GM21723 (cell line): Measurements from ENCODE around the gene IDI1.
"Not testable (repeated sequence)": the region's sequence is repeated elsewhere in the genome, so short reads cannot be mapped to it uniquely, and the experiment has no call there.

Experiments used
- ATAC-seq: cut with Tn5 transposase; IDR thresholded peaks from one replicate; pipeline ENCODE4 v1.9.1; 2021; ENCODE audit warnings: mild to moderate bottlenecking, moderate library complexity; ENCODE audit not compliant: unreplicated experiment

Gene IDI1

GRCh38 chr10:1048732-1049424 lies at the start of gene IDI1:
Gene IDI1, minus strand, starts transcription at chr10:1049119. Its CDS starts 116 bp downstream, at chr10:1049003.
- ATAC-seq: peak; percentile 82

DNA sequence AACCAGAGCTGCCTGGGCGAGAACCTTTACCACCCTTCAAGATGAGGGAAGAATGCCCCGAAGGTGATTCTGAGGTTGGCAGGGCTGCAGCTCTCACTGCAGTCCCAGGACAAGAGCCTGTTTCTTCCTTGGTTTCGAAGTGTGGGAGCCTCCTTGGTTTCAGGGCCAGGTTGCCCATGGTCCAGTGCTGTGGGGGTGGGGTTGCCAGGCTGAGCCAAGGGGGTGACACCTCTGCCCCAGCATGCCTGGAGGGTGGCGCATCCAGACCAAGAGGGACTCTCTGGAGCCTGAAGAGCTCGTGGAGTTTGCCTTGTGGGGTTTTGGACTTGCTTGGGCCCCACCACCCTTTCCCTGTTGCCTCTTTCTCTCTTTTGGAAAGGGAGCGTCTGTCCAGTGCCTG lies 48.5 kb upstream of the IDI1 start:
- ATAC-seq: no peak

GRCh38 chr10:1096287-1096889 lies 47.5 kb upstream of the IDI1 start:
- no peak for ATAC-seq

DNA sequence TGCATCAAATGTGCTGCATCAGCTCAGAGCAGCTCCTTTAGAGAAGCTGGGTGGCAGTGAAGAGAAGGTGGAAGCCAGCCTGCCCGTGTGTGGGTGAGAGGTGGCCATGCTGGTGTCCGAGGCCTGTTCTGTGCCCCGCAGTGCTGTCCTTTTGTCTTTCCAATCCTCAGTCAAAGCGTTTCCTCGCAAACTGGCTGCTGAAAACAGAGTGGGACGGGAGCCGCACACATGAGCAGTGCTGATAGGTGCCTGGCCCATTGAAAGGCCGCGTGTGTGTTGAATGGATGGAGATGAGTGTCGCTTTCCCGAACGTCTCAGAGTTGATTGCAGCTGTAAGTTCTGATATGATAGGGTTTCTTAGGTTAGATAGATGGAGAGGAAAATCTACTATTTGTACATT lies 46.6 kb upstream of the IDI1 start:
- no peak for ATAC-seq

DNA sequence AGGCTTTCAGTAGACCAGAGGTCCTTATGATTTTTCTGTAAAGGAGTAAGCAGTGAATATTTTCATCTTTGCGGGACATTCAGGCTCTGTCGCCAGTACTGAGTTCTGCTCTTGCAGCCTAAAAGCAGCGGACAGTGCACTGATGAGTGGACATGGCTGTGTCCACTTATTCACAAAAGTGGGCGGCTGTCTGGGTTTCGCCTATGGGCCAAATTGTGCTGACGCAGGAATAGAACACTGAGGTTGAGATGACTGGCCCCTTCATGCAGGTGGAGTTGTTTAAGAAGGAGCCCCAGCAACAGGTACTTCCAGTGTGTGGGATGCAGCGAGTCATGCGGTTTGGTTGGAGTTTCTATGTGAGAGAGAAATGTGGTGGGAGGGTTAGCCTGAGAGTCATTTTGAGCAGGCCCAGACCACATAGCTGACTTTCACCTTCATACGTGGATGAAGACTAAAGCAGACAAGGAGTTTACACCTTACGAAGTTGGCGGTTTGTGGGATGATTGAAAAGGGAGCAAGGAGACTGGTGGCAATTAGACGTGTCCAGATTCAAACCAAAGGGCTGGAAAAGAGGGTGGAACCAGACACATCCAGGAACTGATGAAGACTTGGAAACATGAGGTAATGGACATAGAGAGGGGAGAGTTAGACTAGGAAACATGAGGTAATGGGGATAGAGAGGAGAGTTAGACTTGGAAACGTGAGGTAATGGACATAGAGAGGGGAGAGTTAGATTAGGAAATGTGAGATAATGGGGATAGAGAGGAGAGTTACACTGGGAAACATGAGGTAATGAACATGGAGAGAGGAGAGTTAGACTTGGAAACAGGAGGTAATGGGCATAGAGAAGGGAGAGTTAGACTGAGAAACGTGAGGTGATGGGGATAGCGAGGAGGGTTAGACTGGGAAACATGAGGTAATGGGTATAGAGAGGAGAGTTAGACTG lies 45.5 kb upstream of the IDI1 start:
- peak; percentile 96 for ATAC-seq

DNA sequence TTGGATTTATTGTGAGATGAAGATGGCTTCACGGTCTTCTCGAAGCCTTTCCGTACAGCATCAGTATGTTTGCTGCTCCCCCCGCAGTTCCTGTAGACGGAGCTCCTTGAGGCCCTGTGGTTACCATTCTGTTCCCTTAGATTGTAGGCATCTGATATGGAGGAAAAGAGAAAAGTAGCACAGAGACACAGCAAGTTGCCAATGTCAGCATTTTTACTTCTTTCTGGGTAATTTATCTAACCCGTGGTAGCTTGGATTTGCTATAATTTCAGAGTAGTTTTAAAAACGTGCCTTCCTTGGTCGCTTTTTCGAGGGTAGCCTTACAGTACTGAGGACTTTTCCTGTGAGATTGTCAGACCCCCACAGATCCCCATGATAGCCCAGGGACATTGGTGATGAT lies 44.8 kb upstream of the IDI1 start:
- ATAC-seq: no peak

GRCh38 chr10:1090696-1091095 lies 41.8 kb upstream of the IDI1 start:
- no peak for ATAC-seq

DNA sequence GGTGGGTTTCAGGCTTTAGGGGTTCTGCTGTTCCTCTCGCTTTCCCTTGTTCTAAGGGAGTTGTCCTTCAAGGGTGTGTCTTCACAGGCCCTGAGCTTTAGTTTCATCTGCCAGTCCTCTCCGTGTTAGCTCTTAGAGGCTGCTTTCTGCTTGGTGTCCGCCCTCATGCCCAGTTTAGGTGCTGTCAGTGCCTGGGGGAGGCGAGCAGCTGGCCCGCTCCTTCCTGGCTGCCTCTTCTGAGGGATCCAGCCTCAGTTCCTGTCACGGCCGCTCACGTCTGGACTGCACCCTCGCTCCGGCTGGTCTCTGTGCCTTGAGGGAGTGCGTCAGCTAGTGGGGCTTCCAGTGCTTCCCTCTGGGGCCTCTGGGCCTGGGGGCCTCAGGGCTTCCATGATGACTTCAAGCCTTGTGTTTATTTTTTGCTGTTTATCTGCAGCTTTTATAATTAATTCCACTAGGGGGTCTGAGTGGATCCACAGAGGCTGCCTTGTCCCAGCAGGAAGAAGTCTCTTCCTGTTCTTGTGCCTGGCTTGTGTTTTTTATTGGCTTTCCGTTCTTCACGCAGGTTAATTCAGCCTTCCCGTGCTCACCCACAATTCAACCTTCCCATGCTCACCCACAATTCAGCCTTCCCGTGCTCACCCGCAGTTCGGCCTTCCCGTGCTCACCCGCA lies 40.2 kb upstream of the IDI1 start:
- ATAC-seq: no peak

- ATAC-seq: no peak
Measured at GRCh38 chr10:1086787-1087186, 37.9 kb upstream of the IDI1 start.

- ATAC-seq: no peak
Measured at GRCh38 chr10:1085258-1085657, 36.3 kb upstream of the IDI1 start.

- no peak for ATAC-seq
Measured at GRCh38 chr10:1084011-1084950, 35.4 kb upstream of the IDI1 start.

DNA sequence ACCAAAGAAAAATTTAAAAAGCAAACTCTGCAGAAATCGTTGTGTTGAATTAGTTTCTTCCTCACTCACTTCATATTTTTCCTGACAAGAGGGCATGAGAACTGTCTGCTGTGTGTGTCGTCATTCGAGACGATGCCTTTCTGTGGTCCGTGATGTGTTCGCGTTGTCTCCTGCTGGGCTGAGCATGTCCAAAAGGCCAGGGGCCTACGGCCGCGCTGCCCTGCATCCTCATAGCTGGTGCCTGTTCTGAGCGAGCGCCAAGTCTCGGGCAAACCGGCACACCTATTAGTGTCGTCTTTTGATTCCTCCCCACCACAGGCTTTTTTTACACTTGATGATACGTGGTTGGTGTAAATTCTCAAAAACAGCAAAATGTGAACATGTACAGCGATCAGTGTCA lies 34.7 kb upstream of the IDI1 start:
- no peak for ATAC-seq

- ATAC-seq: no peak
Measured at GRCh38 chr10:1078668-1079067, 29.7 kb upstream of the IDI1 start.

DNA sequence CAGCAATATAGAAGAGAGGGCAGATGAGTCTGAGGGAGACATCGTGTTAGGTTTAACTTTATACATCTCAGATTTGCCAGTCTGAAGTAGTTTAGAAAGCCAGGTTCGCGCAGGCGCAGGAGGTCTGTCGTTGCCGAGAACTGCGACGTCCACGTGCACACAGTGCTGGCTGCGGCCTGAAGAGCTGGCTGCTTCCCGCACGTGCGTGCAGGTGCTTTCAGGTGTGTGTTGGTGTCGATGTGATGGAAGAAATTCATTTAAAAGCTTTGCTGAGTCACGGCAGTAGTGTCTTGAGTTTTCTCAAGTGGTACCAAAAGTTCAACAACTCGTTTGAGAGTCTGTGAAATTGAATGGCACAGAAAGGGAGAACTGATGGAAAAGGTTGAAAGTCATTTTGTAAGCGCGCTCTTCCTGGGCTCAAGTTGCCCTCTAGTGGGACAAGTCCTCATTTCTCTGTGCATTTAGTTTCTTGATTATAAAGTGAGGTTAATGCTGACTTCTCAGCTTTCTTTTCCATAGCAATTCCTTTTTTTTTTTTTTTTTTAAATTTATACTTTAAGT lies 25.9 kb upstream of the IDI1 start:
- ATAC-seq: no peak

GRCh38 chr10:1074052-1074747 lies 25.3 kb upstream of the IDI1 start:
- ATAC-seq: no peak

DNA sequence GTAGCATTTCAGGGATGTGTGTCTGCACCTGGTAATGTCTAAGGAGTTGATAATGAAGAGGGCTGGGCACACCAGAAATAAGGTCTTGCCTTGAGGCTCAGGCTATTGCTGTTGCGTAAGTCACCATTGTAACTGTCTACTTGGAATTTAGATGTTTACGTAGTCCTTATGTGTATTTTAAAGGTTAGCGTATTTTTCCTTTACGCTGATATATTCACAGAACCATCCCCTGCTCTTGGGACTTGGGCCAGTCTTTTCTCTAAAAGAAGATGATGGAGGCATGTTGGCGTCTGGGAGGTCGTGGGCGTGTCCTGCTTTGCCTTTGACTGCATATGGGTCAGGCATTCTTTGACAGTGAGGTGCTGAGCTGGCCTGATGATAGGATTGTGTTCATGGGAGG lies 22.0 kb upstream of the IDI1 start:
- ATAC-seq: no peak

DNA sequence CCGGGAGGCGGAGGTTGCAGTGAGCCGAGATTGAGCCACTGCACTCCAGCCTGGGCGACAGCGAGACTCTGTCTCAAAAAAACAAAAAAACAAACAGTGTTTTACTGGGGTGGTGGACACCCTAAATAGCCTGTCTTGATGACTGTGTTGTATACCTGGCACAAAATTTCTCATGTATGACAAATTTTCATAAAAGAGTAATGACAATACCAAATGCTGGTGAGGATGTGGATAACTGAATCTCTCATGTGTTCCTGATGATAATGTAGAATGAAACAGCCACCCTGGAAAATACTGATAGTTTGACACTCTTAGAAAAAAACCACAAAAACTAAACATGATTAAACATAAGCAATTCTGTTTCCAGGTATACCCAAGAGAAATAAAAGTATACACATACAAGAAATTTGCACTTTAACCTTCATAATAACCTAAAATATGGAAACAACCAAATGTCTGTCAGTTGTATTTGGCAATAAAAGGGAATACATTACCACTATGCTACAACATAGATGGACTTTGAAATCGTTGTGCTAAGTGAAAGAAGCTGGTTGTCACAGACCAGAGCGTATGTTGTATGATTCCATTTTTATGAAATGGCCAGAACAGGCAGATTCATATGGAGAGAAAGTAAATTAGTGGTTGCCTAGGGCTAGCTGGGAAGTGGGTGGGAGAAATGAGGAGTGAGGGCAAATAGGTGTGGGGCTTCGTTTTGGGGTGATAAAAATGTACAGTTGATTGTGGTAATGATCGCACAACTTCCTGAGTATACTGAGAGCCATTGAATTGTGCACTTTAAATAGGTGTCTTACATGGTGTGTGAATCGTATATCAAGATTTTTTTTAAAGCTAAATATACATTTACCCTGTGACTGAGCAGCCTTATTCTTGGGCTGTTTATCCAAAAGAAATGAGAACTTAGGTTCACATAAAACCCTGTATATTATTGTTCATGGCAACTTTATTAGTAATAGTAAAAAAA lies 19.8 kb upstream of the IDI1 start:
- no peak for ATAC-seq

GRCh38 chr10:1066734-1067133 lies 17.8 kb upstream of the IDI1 start:
- not testable (repeated sequence) for ATAC-seq
